MCF 10A (cell line): ENCODE results near the gene APBA3. TPM values are rescaled to one million over a fixed set of nuclear protein-coding genes. Genes with fewer than 3 reads are reported as not detected.

Source experiments
- BruUV-seq: library from RNA; stranded (reverse); fragments of 400-500 nt; replicated peaks from 2 replicates; lab custom pipeline; 2021; lab: Mats Ljungman, UMichigan
- CTCF ChIA-PET: fragments of 300-600 bp; sonication (Branson Sonifier 250); formaldehyde crosslinking; extraction: SDS; loops from one replicate; lab custom pipeline; 2021; ENCODE audit warnings: antibody characterized with exemption, inconsistent platforms; lab: Yijun Ruan, JAX
- POLR2A ChIA-PET: fragments of 300-600, 350-650 bp; sonication (Branson Sonifier 250); formaldehyde crosslinking; extraction: SDS; loops from one replicate; lab custom pipeline; 2020; ENCODE audit warnings: antibody characterized with exemption, inconsistent platforms; lab: Yijun Ruan, JAX
- DNase-seq: peaks from one replicate; pipeline ENCODE4 v3.0.0-alpha.2; 2018; ENCODE audit not compliant: unreplicated experiment
- H3K27ac Mint-ChIP-seq: one replicate; pipeline ENCODE4 v1.8.0; 2022; ENCODE audit warnings: mild to moderate bottlenecking, low read depth, mixed read lengths; ENCODE audit not compliant: unreplicated experiment
- H3K27me3 Mint-ChIP-seq: one replicate; pipeline ENCODE4 v1.8.0; 2022; ENCODE audit warnings: mixed read lengths; ENCODE audit not compliant: insufficient read depth, unreplicated experiment
- H3K36me3 Mint-ChIP-seq: one replicate; pipeline ENCODE4 v1.8.0; 2022; ENCODE audit warnings: mild to moderate bottlenecking, moderate library complexity, mixed read lengths; ENCODE audit not compliant: insufficient read depth, unreplicated experiment
- H3K4me1 Mint-ChIP-seq: one replicate; pipeline ENCODE4 v1.8.0; 2022; ENCODE audit warnings: mixed read lengths; ENCODE audit not compliant: insufficient read depth, unreplicated experiment
- H3K4me3 Mint-ChIP-seq: one replicate; pipeline ENCODE4 v1.8.0; 2022; ENCODE audit warnings: mild to moderate bottlenecking, moderate library complexity, mixed read lengths; ENCODE audit not compliant: unreplicated experiment
- H3K9me3 Mint-ChIP-seq: one replicate; pipeline ENCODE4 v1.8.0; 2022; ENCODE audit warnings: mixed read lengths; ENCODE audit not compliant: unreplicated experiment
- CTCF ChIP-seq: fragments of 200-600 bp; IDR thresholded peaks from one replicate; pipeline ENCODE4 v1.8.0; 2022; ENCODE audit warnings: antibody characterized with exemption, mild to moderate bottlenecking; ENCODE audit not compliant: unreplicated experiment
- intact Hi-C: fragments of 100-400 bp; cut with micrococcal nuclease; formaldehyde crosslinking; loops from 2 replicates; pipeline ENCODE4 v1.14.1; 2022
- total RNA-seq: library from RNA; stranded (reverse); gene quantifications from 2 replicates; pipeline ENCODE4 v1.2.3, GENCODE V29; 2022

The APBA3 gene
- total RNA-seq, 1 experiment from 2014 or later = 22.9 TPM

DNA sequence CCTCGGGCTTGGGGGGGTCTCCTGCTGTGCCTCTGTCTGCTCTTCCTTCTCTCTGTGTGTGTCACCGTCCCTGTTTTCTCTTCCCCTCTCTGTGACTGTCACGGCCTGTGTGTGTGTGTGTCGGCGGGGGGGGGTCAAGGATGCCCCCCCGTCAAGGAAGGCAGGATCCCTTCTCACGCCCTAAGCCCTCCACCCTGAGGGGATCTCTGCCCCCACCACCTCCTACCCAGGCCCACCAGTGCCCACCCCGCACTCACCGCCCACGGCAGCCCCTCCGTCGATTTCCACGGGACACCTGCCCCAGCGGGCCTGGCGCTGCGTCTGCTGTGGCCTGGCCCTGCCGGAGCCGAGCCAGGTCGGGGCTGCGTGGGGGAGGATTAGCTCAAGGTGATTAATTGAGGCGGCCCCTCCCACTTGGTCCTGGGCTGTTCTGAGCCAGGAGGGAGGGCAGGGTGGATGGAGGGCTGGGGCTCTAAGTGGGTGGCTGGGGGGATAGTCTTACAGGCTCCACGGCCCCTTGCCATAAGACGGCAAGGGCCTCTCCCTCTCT, 10.5 kb upstream of the APBA3 start, which contains the start of gene RAX2:
TSS of gene RAX2 (minus strand) at position 323 of the 550 bp plus-strand sequence. CDS start 486 bp downstream, outside the sequence.
- CTCF ChIA-PET = no interaction called here

DNA sequence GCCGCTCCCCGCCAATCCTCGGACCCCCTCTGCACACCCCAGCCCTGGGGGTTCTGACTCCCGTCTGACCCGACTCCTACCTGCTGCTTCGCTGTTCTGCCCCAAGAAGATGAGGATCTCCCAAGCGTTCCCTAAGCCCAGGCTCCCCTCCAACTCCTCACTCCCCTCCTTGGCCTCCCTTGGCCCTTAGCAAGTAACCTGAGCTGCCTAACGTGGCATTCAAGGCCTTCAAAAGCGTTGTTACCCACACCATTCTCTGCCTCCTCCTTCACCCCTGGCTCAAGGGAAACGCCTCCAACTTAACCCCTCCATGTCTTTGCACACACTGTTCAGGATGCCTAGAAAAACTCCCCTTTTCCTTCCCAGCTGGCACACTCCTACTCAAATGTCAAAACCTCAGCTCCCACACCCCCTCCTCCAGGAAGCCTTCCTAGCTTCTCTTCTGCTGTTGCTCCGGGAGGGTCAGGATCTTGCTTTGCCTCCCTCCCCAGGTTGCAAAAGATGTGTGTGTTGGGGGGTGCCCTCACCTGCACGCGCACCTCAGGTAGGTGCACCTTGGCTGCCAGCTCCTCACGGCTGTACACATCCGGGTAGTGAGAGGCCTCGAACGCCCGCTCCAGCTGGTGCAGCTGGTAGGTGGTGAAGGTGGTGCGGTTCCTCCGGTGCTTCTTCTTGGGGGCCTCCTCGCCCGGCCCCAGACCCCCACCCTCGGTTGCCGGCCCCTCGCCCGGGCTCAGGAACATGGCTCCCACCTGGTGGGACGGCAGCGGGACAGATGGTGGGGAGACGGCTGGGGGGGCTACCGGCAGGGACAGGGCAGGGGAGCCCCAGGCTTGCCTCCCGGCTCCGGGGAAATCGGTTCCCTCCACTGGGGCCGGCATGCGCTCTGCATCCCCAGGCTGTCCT, 9.8 kb upstream of the APBA3 start:
- H3K9me3 Mint-ChIP-seq = peaks cover 2% of the 10 kb centered on the region

More for the DNA sequence above, 10.5 kb upstream of the APBA3 start, which contains the start of gene RAX2:
- Mint-ChIP-seq H3K27ac (no peak within 1 kb of the TSS), H3K36me3 (no peaks in the 10 kb centered on the region), H3K9me3 (peaks cover 8% of the 10 kb centered on the region), H3K27me3 (no peaks in the 10 kb centered on the region), H3K4me1 (no peaks in the 10 kb centered on the region), H3K4me3 (no peak within 1 kb of the TSS)
- POLR2A ChIA-PET = interaction anchor here (1.4 to 1.6 kb wide), 2 partner anchors 9 to 10 kb away, joined by 4 to 6 read pairs; partner anchors contain the start of genes APBA3 and MRPL54
- no peak for DNase-seq
- BruUV-seq = no TSS peak
- no peak for TF ChIP-seq CTCF
- intact Hi-C loops = no loop called here

DNA sequence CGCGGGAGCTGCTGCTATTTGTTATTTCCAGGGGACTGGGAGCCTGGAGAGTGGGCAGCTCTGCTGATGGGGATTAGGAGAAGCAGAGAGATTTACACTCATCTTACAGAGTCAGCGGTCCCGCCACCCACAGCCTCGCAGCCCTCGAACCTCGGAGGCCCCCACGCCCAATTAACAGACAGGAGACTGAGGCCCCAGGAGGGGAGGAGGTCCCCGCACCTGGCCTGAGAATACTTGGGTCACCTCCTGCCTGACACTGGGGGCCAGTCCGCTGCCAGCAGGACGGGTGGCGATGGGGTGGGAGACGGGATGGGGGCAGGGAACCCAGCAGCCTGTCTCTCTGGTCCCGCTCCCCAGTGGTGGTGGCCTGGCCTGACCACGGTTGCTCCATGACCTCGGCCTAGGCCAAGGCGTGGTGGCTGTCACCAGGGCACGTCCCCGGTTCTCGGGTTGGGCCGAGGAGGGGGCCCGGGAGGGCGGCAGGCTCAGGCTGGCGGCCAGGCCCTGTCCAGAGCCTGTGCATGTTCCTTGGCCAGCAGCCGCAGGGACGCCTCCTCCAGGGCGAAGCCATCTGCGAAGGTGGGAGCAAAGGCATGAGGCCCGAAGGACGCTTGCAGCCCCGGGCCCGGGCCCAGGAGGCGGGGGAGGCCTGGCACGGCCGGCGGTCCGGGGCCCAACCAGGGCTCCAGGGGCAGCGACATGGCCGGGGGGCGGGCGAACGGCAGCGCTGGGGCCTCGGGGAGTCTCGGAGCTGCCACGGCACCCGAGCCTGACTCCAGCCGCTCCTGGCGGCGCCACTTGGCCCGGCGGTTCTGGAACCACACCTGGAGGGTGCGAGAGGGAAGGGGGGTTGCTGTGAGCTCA, 8.9 kb upstream of the APBA3 start:
- DNase-seq = no peak
- CTCF ChIA-PET = interaction anchor here (0.6 to 0.7 kb wide), 2 partner anchors 93 to 103 kb away, joined by 3 to 4 read pairs; no protein-coding TSS in a partner anchor
- Mint-ChIP-seq H3K9me3 (no peaks in the 10 kb centered on the region), H3K4me3 (no peak overlapping the region), H3K27me3 (no peaks in the 10 kb centered on the region), H3K27ac (no peak overlapping the region), H3K36me3 (peaks cover 11% of the 10 kb centered on the region), H3K4me1 (no peaks in the 10 kb centered on the region)
- TF ChIP-seq CTCF = no peak
- POLR2A ChIA-PET = interaction anchor here (1.4 kb wide), 1 partner anchor 8 kb away, joined by 6 read pairs; the partner anchor contains the start of genes APBA3 and MRPL54
- intact Hi-C loops = no loop called here
- no TSS peak for BruUV-seq

More for the DNA sequence above, 9.8 kb upstream of the APBA3 start:
- Mint-ChIP-seq H3K27me3 (no peaks in the 10 kb centered on the region), H3K4me1 (no peaks in the 10 kb centered on the region), H3K4me3 (no peak overlapping the region), H3K36me3 (peaks cover 2% of the 10 kb centered on the region), H3K27ac (no peak overlapping the region)
- intact Hi-C loops = no loop called here
- DNase-seq = no peak
- no peak for TF ChIP-seq CTCF
- ChIA-PET POLR2A (interaction anchor here (1.4 kb wide), 1 partner anchor 9 kb away, joined by 6 read pairs; the partner anchor contains the start of genes APBA3 and MRPL54), CTCF (interaction anchor here (0.6 kb wide), 1 partner anchor 104 kb away, joined by 4 read pairs; no protein-coding TSS in a partner anchor)
- no TSS peak for BruUV-seq
